Naive B cell (primary cell): ENCODE results near the gene ATP13A4. TPM values are rescaled to one million over a fixed set of nuclear protein-coding genes. Genes with fewer than 3 reads are reported as not detected.

ENCODE experiments used
- ATAC-seq, 2 donors: fragments of 150-1000 bp; cut with Tn5 transposase; 2 replicates each; pipeline ENCODE4 v1.10.0; 2021; ENCODE audit warnings: low read depth in 2 of 2, mild to moderate bottlenecking in 2 of 2, moderate library complexity in 2 of 2
- DNase-seq: peaks from one replicate; pipeline ENCODE4 v3.0.0; 2022
- H3K27ac Mint-ChIP-seq, 6 donors: one replicate each; pipeline ENCODE4 v1.8.0; 2020 to 2022; ENCODE audit warnings: mild to moderate bottlenecking in 6 of 6, mixed read lengths in 6 of 6, moderate library complexity in 5 of 6, inconsistent platforms in 2 of 6
- H3K27me3 Mint-ChIP-seq, 3 donors: one replicate each; pipeline ENCODE4 v1.8.0; 2021 to 2022; ENCODE audit warnings: mixed read lengths in 3 of 3, mild to moderate bottlenecking in 1 of 3
- H3K36me3 Mint-ChIP-seq, 2 donors: one replicate each; pipeline ENCODE4 v1.8.0; 2020 to 2022; ENCODE audit warnings: mixed read lengths in 2 of 2, inconsistent platforms in 1 of 2, mild to moderate bottlenecking in 1 of 2
- H3K4me1 Mint-ChIP-seq, 3 donors: one replicate each; pipeline ENCODE4 v1.8.0; 2020 to 2022; ENCODE audit warnings: mixed read lengths in 3 of 3, inconsistent platforms in 1 of 3, mild to moderate bottlenecking in 1 of 3, moderate library complexity in 1 of 3
- H3K4me3 Mint-ChIP-seq, 8 donors: one replicate each; pipeline ENCODE4 v1.8.0; 2020 to 2022; ENCODE audit warnings: mild to moderate bottlenecking in 8 of 8, mixed read lengths in 8 of 8, moderate library complexity in 8 of 8, inconsistent platforms in 2 of 8
- H3K9me3 Mint-ChIP-seq, 7 donors: one replicate each; pipeline ENCODE4 v1.8.0; 2020 to 2022; ENCODE audit warnings: mixed read lengths in 7 of 7, mild to moderate bottlenecking in 5 of 7, inconsistent platforms in 2 of 7, moderate library complexity in 1 of 7
- polyA plus RNA-seq, 6 donors: library from polyadenylated mRNA; unstranded; fragments of 300-500 nt; fragmentation: Illumina TruSeq; gene quantifications; one replicate each; pipeline ENCODE4 v1.2.3, GENCODE V29; 2021; ENCODE audit warnings: low read depth in 6 of 6

ATP13A4 gene
- polyA plus RNA-seq, 6 donors from 2014 or later: 0.70 to 0.71 TPM; not detected in 4

DNA sequence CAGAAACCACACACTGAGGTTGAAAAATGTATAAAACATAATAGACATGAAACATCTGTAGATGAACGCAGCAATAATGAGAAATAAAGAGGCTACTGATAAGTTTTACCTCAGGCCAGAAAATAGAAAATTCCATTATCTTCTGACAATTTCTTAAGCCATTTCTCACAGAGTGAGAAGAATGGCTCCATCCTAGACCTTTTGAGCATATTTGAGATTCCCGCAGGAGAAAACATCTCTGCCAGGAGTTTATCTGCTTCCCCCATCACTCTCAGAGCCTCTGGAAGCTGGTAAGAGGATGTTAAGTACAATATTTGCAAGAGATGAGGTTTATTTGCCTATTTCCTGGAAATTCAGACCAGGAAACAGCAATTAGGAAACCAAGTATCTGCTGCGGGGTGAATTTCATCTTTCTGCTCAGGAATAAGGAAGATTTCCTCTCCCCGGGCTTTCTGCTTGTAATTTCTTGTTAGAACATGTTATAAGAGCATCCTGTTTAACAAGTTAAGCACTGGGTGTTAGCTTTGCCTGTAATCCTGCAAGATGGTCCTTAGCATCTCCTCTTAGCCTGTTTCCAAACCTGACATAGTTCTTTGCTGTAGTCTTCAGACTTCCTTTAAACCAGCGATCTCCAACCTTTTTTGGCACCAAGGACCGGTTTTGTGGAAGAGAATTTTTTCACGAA lies 54.8 kb downstream of the ATP13A4 start:
- ATAC-seq: no peak
- no peaks in the 10 kb centered on the region for H3K36me3 Mint-ChIP-seq
- peaks cover under 1 to 16% (median 6%) of the 10 kb centered on the region in 3 donors for H3K27me3 Mint-ChIP-seq

DNA sequence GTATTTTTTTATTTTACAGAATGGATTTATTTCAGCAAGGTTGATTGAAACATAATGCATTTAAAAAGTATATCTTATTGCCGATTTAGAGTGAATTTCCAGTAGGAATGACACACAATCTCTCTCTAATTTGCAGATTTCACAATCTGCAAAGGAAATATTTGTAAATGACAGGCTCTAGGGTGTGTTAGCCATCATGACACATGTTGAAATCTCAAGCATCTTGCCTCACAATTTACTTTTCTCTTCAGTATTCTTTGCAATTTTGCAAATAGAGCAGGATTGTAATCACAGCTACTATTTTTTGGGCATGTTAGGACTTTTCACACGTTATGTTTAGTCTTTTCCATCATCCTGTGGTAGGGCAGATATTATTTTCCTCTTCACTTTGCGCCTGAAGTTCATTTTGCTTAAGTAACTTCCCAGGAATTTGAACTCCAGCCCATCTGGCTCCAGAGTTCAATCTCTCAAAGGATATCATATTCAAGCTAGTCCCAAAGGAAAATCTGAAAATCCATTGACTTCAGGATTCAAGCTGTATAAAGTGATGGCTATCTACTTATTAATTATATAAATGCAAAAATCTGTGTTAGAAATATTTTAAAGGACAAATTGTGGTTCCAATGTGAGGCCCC lies 55.4 kb downstream of the ATP13A4 start:
- Mint-ChIP-seq H3K4me1 (no peaks in the 10 kb centered on the region), H3K36me3 (no peaks in the 10 kb centered on the region)
- ATAC-seq: no peak

More for the DNA sequence above, 54.8 kb downstream of the ATP13A4 start:
- Mint-ChIP-seq H3K4me3 (no peak overlapping the region), H3K27ac (no peak overlapping the region), H3K4me1 (no peaks in the 10 kb centered on the region), H3K9me3 (peaks cover 0 to 1% (median 0%) of the 10 kb centered on the region in 7 donors)
- DNase-seq: no peak

DNA sequence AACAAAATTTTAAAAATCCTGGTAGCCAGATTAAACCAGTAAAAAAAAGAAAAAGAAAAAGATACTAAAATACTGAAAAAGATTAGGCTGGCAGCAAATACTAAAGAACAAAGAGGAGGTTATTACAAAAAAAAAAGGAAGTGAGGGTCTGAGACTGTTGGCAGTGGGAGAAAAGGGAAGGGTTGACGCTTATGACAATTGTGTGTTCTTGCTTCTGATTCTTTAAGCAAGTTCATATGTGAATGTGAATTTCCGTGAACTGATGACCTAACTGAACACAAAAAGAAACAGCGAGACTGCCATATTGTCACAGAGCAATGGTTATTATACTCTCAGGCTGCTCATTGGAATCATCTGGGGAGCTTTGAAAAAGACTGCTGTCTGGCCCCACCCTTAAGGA lies 56.5 kb downstream of the ATP13A4 start:
- Mint-ChIP-seq H3K27me3 (peaks cover 0 to 8% (median 0%) of the 10 kb centered on the region in 3 donors), H3K36me3 (no peaks in the 10 kb centered on the region), H3K4me1 (no peaks in the 10 kb centered on the region), H3K4me3 (no peak overlapping the region), H3K9me3 (peaks cover 0 to 1% (median 0%) of the 10 kb centered on the region in 7 donors), H3K27ac (no peak overlapping the region)
- ATAC-seq (no peak), DNase-seq (no peak)

More for the DNA sequence above, 55.4 kb downstream of the ATP13A4 start:
- Mint-ChIP-seq H3K4me3 (no peak overlapping the region), H3K27me3 (peaks cover 0 to 16% (median 6%) of the 10 kb centered on the region in 3 donors), H3K9me3 (peaks cover 0 to 1% (median 0%) of the 10 kb centered on the region in 7 donors), H3K27ac (no peak overlapping the region)
- no peak for DNase-seq

DNA sequence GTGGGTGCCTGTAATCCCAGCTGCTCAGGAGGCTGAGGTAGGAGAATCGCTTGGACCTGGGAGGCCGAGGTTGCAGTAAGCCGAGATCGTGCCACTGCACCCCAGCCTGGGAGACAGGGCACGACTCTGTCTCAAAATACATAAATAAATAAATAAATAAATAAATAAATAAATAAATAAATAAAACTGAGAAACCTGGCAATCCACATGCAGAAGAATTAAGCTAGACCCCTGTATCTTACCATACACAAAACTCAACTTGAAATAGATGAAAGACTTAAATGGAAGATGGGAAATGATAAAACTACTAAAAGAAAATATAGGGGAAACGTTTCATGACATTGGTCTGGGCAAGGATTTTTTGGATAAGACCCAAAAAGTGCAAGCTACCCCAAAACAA lies 58.0 kb downstream of the ATP13A4 start:
- Mint-ChIP-seq H3K9me3 (no peaks in the 10 kb centered on the region), H3K4me3 (no peak overlapping the region), H3K27ac (no peak overlapping the region), H3K4me1 (no peaks in the 10 kb centered on the region), H3K36me3 (no peaks in the 10 kb centered on the region), H3K27me3 (peaks cover 0 to 8% (median 0%) of the 10 kb centered on the region in 3 donors)
- no peak for DNase-seq
- no peak for ATAC-seq

DNA sequence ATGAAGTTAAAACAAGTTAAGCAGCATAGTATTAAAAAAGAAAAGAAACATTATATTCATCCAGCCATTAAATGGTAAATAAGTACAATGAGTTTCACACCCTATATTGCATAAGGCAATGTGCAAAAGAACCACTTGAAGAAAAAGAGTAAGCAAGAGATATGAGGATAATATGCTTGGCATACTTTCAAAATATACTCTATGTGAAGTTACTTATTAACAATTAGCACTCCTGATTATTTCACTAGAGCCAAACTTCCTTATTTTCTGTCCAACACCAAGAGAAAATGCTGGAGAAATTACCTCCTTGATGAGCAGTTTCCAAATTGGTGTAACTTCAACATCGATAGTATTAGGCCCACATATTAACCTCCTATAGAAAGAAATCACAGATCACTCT lies 63.7 kb downstream of the ATP13A4 start:
- Mint-ChIP-seq H3K9me3 (peaks cover 0 to 2% (median 0%) of the 10 kb centered on the region in 7 donors), H3K27ac (no peak overlapping the region), H3K4me3 (no peak overlapping the region), H3K27me3 (peaks cover 5 to 16% (median 7%) of the 10 kb centered on the region in 3 donors), H3K36me3 (no peaks in the 10 kb centered on the region), H3K4me1 (no peaks in the 10 kb centered on the region)
- DNase-seq (no peak), ATAC-seq (no peak)

DNA sequence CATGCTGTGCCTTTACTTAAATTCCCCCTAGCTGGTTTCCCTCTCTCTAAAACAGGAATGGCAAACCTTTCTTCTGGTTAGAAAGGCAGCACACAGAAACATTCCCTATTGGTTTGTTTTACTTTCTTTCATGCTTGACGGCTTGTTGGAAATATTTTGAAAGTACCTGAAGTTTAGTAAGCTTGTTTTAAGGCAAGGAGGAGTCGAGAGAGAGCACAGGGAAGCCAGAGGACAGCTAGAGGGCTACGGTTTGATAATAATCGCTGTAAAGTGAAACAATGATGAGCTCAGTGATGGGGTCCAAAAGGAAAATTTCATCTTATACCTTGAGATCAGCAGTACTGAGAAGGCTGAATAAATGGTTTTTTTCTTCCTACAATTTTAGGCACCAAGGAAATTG lies 64.1 kb downstream of the ATP13A4 start:
- Mint-ChIP-seq H3K27me3 (peaks cover 5 to 16% (median 7%) of the 10 kb centered on the region in 3 donors), H3K4me1 (no peaks in the 10 kb centered on the region), H3K4me3 (no peak overlapping the region), H3K36me3 (no peaks in the 10 kb centered on the region), H3K9me3 (peaks cover 0 to 2% (median 0%) of the 10 kb centered on the region in 7 donors), H3K27ac (no peak overlapping the region)
- DNase-seq: no peak
- no peak for ATAC-seq

DNA sequence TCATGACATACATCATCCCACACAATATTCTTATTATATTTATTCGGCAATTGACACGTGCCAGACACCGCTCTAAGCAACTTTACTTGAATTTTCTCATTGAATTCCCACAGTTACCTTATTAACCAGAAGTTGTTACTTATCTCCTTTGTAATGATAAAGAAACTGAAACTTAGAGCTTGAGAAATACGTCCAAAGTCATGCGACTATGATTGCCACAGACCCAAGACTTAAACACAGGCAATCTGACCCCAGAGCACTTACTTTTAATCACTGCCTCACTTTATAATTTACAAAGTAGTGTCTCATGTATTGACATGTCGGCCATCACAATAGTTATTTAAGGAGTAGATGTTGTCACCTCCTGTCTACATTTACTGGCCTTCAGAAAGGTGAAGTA lies 64.7 kb downstream of the ATP13A4 start:
- ATAC-seq: no peak
- Mint-ChIP-seq H3K27me3 (peaks cover 7 to 19% (median 8%) of the 10 kb centered on the region in 3 donors), H3K4me3 (no peak overlapping the region), H3K27ac (no peak overlapping the region), H3K4me1 (no peaks in the 10 kb centered on the region), H3K9me3 (peaks cover 0 to 2% (median 0%) of the 10 kb centered on the region in 7 donors), H3K36me3 (peaks cover 0 to 1% of the 10 kb centered on the region in 2 donors)
- DNase-seq: no peak

DNA sequence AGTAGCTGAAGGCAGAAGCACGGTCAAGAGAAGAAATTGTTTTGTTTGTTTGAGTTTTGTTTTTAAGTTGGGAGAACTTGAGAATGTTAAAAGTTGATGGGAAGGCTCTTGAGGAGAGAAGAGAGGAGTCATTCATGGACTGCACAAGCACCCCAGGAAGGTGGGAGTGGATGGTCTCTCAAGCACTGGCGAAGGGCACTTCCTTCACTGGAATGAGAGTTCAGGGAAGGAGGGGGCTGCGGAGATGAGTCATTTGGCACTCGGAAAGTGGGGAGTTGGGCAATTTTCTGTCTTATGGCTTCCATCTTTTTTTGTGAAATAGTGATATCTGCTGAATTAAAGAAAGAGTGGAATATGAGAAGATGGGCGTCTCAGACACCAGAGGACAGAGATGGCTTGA lies 66.0 kb downstream of the ATP13A4 start:
- H3K4me3 Mint-ChIP-seq: no peak overlapping the region
- H3K4me1 Mint-ChIP-seq: no peaks in the 10 kb centered on the region
- H3K36me3 Mint-ChIP-seq: peaks cover 0 to 5% of the 10 kb centered on the region in 2 donors
- no peak for DNase-seq
- H3K27ac Mint-ChIP-seq: no peak overlapping the region
- peaks cover 0 to 2% (median 0%) of the 10 kb centered on the region in 7 donors for H3K9me3 Mint-ChIP-seq
- ATAC-seq: no peak
- H3K27me3 Mint-ChIP-seq: peaks cover 7 to 24% (median 11%) of the 10 kb centered on the region in 3 donors

DNA sequence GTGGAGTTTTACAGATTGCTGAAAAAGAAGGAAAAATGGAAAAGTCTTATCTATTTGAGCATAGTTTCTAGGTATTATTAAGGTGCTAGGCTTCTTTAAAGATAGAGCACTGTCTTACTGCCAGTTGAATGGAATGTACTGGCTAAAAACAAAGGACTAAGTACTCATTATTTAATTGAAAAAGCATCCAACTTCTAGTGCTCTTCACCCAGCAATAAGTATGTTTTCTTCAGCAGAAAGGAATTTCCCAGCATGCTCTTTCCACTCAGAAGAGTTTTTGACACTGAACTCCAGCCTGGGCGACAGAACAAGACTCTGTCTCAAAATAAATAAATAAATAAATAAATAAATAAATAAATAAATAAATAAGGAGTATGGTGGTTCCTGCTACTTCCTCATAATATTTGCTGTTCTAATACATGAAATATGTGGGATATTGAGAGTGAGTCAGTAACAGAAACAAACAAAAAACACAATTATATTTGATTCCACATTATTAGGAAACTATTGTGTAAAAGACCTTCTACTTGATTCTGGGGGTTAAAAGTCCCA lies 70.6 kb downstream of the ATP13A4 start:
- Mint-ChIP-seq H3K4me1 (no peaks in the 10 kb centered on the region), H3K27ac (no peak overlapping the region), H3K36me3 (peaks cover 0 to 5% of the 10 kb centered on the region in 2 donors), H3K9me3 (peaks cover 0 to 7% (median 0%) of the 10 kb centered on the region in 7 donors), H3K27me3 (peaks cover 11 to 16% (median 12%) of the 10 kb centered on the region in 3 donors), H3K4me3 (no peak overlapping the region)
- DNase-seq: no peak
- no peak for ATAC-seq

DNA sequence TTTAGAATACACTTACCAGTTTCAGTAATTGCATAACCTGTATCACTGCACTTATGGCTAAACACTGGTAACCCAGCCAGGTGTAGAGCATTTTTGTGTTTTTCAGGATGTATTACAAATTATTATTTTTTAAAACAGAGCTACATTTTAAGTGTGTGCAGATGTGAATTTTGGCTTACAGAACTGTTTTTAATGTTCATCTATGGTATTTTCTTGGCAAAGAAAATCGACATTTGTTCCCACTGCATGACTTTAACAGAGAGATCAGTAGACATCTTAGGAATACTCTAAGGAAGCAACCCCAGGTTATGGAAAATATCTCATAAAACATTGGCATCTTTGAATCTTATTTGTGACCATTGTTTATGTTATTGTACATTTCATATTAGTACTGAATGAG lies 73.3 kb downstream of the ATP13A4 start:
- no peak for DNase-seq
- Mint-ChIP-seq H3K36me3 (peaks cover 0 to 5% of the 10 kb centered on the region in 2 donors), H3K27me3 (peaks cover 6 to 29% (median 11%) of the 10 kb centered on the region in 3 donors), H3K4me1 (no peaks in the 10 kb centered on the region), H3K9me3 (peaks cover 0 to 7% (median 2%) of the 10 kb centered on the region in 7 donors), H3K4me3 (no peak overlapping the region), H3K27ac (no peak overlapping the region)
- no peak for ATAC-seq

DNA sequence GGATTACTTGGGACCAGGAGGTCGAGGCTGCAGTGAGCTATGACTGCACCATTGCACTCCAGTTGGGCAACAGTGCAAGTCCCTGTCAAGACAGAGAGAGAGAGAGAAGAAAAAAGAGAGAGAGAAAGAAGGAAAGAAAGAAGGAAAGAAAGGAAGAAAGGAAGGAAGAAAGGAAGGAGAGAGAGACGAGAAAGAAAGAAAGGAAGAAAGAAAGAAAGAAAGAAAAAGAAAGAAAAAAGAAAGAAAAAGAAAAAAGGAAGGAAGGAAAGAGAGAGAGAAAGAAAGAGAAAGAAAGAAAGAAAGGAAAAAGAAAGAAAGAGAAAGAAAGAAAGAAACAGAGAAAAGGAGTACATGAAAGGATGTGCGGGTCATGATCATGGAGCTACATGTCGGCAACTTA lies 80.2 kb downstream of the ATP13A4 start:
- Mint-ChIP-seq H3K9me3 (peaks cover 0 to 2% (median 0%) of the 10 kb centered on the region in 7 donors), H3K4me1 (no peaks in the 10 kb centered on the region), H3K4me3 (peak overlapping the region in 2 of 8 donors; percentile 36 to 58), H3K27ac (peak overlapping the region in 1 of 6 donors; percentile 11), H3K36me3 (no peaks in the 10 kb centered on the region), H3K27me3 (peaks cover 14 to 47% (median 17%) of the 10 kb centered on the region in 3 donors)
- ATAC-seq (no peak), DNase-seq (no peak)

DNA sequence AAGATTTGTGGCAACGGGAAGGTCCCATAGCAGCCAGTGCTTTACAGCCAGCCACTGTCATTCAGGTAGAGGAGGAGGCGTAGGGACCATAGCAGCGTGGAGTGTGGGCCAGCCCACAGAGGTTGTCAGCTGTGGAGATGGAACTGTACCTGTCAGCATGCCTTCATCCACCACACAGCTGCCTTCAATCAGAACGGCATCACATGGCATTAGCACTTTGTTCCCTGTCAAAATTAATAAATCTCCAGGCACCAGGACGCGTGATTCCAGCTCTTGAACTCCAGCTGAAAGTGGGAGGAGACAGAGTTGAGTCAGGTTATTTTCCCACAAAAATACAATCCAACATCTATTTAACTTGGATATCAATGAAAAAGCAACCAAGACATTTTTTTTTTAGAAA lies 84.0 kb downstream of the ATP13A4 start:
- Mint-ChIP-seq H3K27ac (peak overlapping the region in 1 of 6 donors; percentile 28), H3K27me3 (peaks cover 8 to 32% (median 17%) of the 10 kb centered on the region in 3 donors), H3K4me1 (no peaks in the 10 kb centered on the region), H3K36me3 (no peaks in the 10 kb centered on the region), H3K4me3 (no peak overlapping the region), H3K9me3 (no peaks in the 10 kb centered on the region)
- no peak for DNase-seq
- ATAC-seq: no peak

DNA sequence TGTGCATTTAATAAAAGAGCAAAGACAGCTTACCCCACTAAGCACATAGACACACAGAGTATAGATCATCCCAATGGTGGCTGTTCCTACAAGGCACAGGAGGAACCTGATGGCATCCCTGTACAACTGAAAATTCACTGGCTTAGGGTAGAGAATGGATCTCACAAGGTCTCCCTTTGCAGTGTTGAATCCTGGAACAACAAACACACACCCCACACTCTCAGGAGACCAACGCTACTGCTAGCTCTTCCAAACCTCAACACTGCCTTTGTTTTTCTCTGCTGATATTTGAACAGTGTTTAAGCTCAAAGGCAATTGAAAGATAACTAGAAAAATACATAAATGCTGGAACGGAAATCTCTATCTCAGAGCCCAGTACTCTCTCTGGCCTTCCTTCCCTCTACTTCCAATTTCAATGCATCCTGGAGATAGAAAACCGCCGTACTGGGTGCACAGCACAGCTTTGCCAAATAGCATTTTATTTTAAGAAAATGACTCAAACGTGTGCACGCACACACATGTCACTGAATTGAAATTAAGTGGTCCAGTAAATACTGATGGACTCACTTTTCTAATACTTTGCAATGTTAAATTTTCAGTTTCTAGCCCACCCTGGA lies 88.6 kb downstream of the ATP13A4 start:
- Mint-ChIP-seq H3K4me3 (no peak overlapping the region), H3K9me3 (peaks cover 0 to 4% (median 0%) of the 10 kb centered on the region in 7 donors), H3K27me3 (peaks cover 0 to 9% (median 9%) of the 10 kb centered on the region in 3 donors), H3K36me3 (peaks cover 0 to 7% of the 10 kb centered on the region in 2 donors), H3K4me1 (no peaks in the 10 kb centered on the region), H3K27ac (peak overlapping the region in 1 of 6 donors; percentile 25)
- no peak for DNase-seq
- ATAC-seq: no peak
